ENCODE results near the gene OXSM.

OXSM gene

GRCh38 chr3:25781758-25782594, 7.9 kb upstream of the OXSM start:
- no peak for TF ChIP-seq MAX (IDR thresholded peaks at IDR 0.05)
- no peak for TF ChIP-seq NFIC (IDR thresholded peaks at IDR 0.05)
- no peak for TF ChIP-seq USF1 (IDR thresholded peaks at IDR 0.05)
- no peak for TF ChIP-seq CEBPB (IDR thresholded peaks at IDR 0.05)
- TF ChIP-seq FOXM1 (IDR thresholded peaks at IDR 0.05; ENCODE audit: borderline replicate concordance, low read depth): no peak
- no peak for TF ChIP-seq TAF1 (IDR thresholded peaks at IDR 0.05; ENCODE audit: low read depth)
- TF ChIP-seq YY1 (IDR thresholded peaks at IDR 0.05; ENCODE audit: low read depth): no peak
- no peak for TF ChIP-seq REST (IDR thresholded peaks at IDR 0.05; ENCODE audit: low read depth)
- no peak for TF ChIP-seq RAD21 (IDR thresholded peaks at IDR 0.05; ENCODE audit: low read depth)
- no peak for TF ChIP-seq EP300 (IDR thresholded peaks at IDR 0.05; ENCODE audit: borderline replicate concordance)
- TF ChIP-seq TEAD4 (IDR thresholded peaks at IDR 0.05): no peak
- no peak for TF ChIP-seq TCF12 (IDR thresholded peaks at IDR 0.05; ENCODE audit: low read depth)
- no peak for TF ChIP-seq ZBTB7A (IDR thresholded peaks at IDR 0.05; ENCODE audit: low read depth)
- no peak for TF ChIP-seq CREB1 (IDR thresholded peaks at IDR 0.05; ENCODE audit: low read depth)
- no peak for TF ChIP-seq EGR1 (IDR thresholded peaks at IDR 0.05)

- TF ChIP-seq REST (IDR thresholded peaks at IDR 0.05; ENCODE audit: low read depth): no peak
- TF ChIP-seq ZBTB7A (IDR thresholded peaks at IDR 0.05; ENCODE audit: low read depth): no peak
- no peak for TF ChIP-seq RAD21 (IDR thresholded peaks at IDR 0.05; ENCODE audit: low read depth)
- TF ChIP-seq EGR1 (IDR thresholded peaks at IDR 0.05): no peak
- no peak for TF ChIP-seq TAF1 (IDR thresholded peaks at IDR 0.05; ENCODE audit: low read depth)
- no peak for TF ChIP-seq TEAD4 (IDR thresholded peaks at IDR 0.05)
- TF ChIP-seq EP300 (IDR thresholded peaks at IDR 0.05; ENCODE audit: borderline replicate concordance): no peak
- no peak for TF ChIP-seq USF1 (IDR thresholded peaks at IDR 0.05)
- TF ChIP-seq MAX (IDR thresholded peaks at IDR 0.05): no peak
- no peak for TF ChIP-seq NFIC (IDR thresholded peaks at IDR 0.05)
- TF ChIP-seq YY1 (IDR thresholded peaks at IDR 0.05; ENCODE audit: low read depth): no peak
- TF ChIP-seq TCF12 (IDR thresholded peaks at IDR 0.05; ENCODE audit: low read depth): no peak
- no peak for TF ChIP-seq FOXM1 (IDR thresholded peaks at IDR 0.05; ENCODE audit: borderline replicate concordance, low read depth)
- TF ChIP-seq CEBPB (IDR thresholded peaks at IDR 0.05): no peak
- TF ChIP-seq CREB1 (IDR thresholded peaks at IDR 0.05; ENCODE audit: low read depth): no peak
These were observed 7.3 kb upstream of the OXSM start for GRCh38 chr3:25782636-25782937.

GRCh38 chr3:25782938-25783660, 6.8 kb upstream of the OXSM start, which contains the start of gene NGLY1:
Gene NGLY1 (minus strand): TSS chr3:25783443. CDS start chr3:25783390, 53 bp downstream.
- TF ChIP-seq YY1 (IDR thresholded peaks at IDR 0.05; ENCODE audit: low read depth) (peak; percentile 87), EGR1 (IDR thresholded peaks at IDR 0.05) (peak; percentile 12; the same call in 1 of the 2 replicates), CREB1 (IDR thresholded peaks at IDR 0.05; ENCODE audit: low read depth) (no peak), FOXM1 (IDR thresholded peaks at IDR 0.05; ENCODE audit: borderline replicate concordance, low read depth) (no peak), REST (IDR thresholded peaks at IDR 0.05; ENCODE audit: low read depth) (no peak), EP300 (IDR thresholded peaks at IDR 0.05; ENCODE audit: borderline replicate concordance) (no peak), ZBTB7A (IDR thresholded peaks at IDR 0.05; ENCODE audit: low read depth) (no peak), CEBPB (IDR thresholded peaks at IDR 0.05) (no peak), RAD21 (IDR thresholded peaks at IDR 0.05; ENCODE audit: low read depth) (no peak), NFIC (IDR thresholded peaks at IDR 0.05) (peak; percentile 27; the same call in 1 of the 2 replicates), TAF1 (IDR thresholded peaks at IDR 0.05; ENCODE audit: low read depth) (peak; percentile 95), USF1 (IDR thresholded peaks at IDR 0.05) (no peak), TEAD4 (IDR thresholded peaks at IDR 0.05) (no peak), MAX (IDR thresholded peaks at IDR 0.05) (peak; percentile 58), TCF12 (IDR thresholded peaks at IDR 0.05; ENCODE audit: low read depth) (0 out of 2 replicates have a peak, but pooled peaks have one; percentile 17)

All from Ishikawa (cell line).